HCT116 (cell line): Measurements from ENCODE around the gene SCNN1B. TPM values are rescaled to one million over a fixed set of nuclear protein-coding genes. Genes with fewer than 3 reads are reported as not detected.

Experiments
- ATAC-seq: fragments of 200-7000 bp; cut with Tn5 transposase; 2 replicates; pipeline ENCODE4 v1.9.1; 2020; ENCODE audit warnings: mild to moderate bottlenecking, moderate library complexity
- BruUV-seq: library from RNA; stranded (reverse); fragments of 400-500 nt; replicated peaks from 2 replicates; lab custom pipeline; 2021; lab: Mats Ljungman, UMichigan
- CTCF ChIA-PET: fragments of 300-600 bp; sonication (Branson Sonifier 250); formaldehyde crosslinking; loops from one replicate; lab custom pipeline; 2021; ENCODE audit warnings: antibody characterized with exemption; lab: Charles Lee
- POLR2A ChIA-PET: fragments of 300-600, 350-600 bp; sonication (Branson Sonifier 250); formaldehyde crosslinking; loops from one replicate; lab custom pipeline; 2021; ENCODE audit warnings: antibody characterized with exemption; lab: Charles Lee
- RAD21 ChIA-PET, 2 experiments: fragments of 300-600 bp; sonication (Branson Sonifier 250); formaldehyde crosslinking; loops; one replicate each; lab custom pipeline; 2023; ENCODE audit warnings: low total read pairs in 2 of 2; ENCODE audit not compliant: uncharacterized antibody in 2 of 2, unreplicated experiment in 2 of 2, low non-redundant PET in 1 of 2; lab: Charles Lee
- DNase-seq: peaks from one replicate; pipeline ENCODE4 v3.0.0-alpha.2; 2010; ENCODE audit warnings: low read depth, low spot score
- H2AFZ ChIP-seq: fragments of 200-600 bp; shearing (Covaris generic), sonication (generic); 2 replicates; pipeline ENCODE4 v1.6.1; 2017; ENCODE audit warnings: low read depth, mixed run types, mixed read lengths, antibody characterized with exemption, low read length; ENCODE audit not compliant: poor library complexity, severe bottlenecking
- H3K27ac ChIP-seq: 2 replicates; pipeline ENCODE4 v1.5.1; 2012; ENCODE audit warnings: low read depth, low read length
- H3K27me3 ChIP-seq: fragments of 200-600 bp; sonication (generic); 2 replicates; pipeline ENCODE4 v1.6.1; 2016; ENCODE audit warnings: mixed run types, low read length, mixed read lengths; ENCODE audit not compliant: insufficient read depth
- H3K36me3 ChIP-seq, 2 experiments: fragments of 200-500 bp in 1 of 2; fragments of 200-600 bp in 1 of 2; sonication (Bioruptor generic) in 1 of 2; sonication (generic) in 1 of 2; 2 replicates each; pipeline versions ENCODE4 v1.5.1 to v1.6.1; 2014 to 2016; ENCODE audit warnings: low read length in 2 of 2, inconsistent platforms in 1 of 2, mixed read lengths in 1 of 2, mixed run types in 1 of 2; ENCODE audit not compliant: insufficient read depth in 2 of 2, control insufficient read depth in 1 of 2
- H3K4me1 ChIP-seq, 2 experiments: fragments of 200-600 bp in 1 of 2; sonication (generic) in 1 of 2; 2 replicates each; pipeline versions ENCODE4 v1.5.1 to v1.6.1; 2012 to 2017; ENCODE audit warnings: low read length in 2 of 2, inconsistent platforms in 1 of 2, mild to moderate bottlenecking in 1 of 2, mixed read lengths in 1 of 2, mixed run types in 1 of 2, moderate library complexity in 1 of 2; ENCODE audit not compliant: insufficient read depth in 2 of 2, control insufficient read depth in 1 of 2
- H3K4me2 ChIP-seq: fragments of 200-600 bp; sonication (generic); 2 replicates; pipeline ENCODE4 v1.6.1; 2017; ENCODE audit warnings: mixed run types, low read length, mixed read lengths
- H3K4me3 ChIP-seq, 2 experiments: fragments of 200-600 bp in 1 of 2; sonication (generic) in 1 of 2; replicated peaks in 1 of 2; 2 replicates each; pipeline ENCODE4 v1.5.1; 2011 to 2016; ENCODE audit warnings: low read length in 2 of 2, control low read depth in 1 of 2, low read depth in 1 of 2, mild to moderate bottlenecking in 1 of 2, mixed read lengths in 1 of 2, mixed run types in 1 of 2
- H3K79me2 ChIP-seq: fragments of 200-600 bp; sonication (generic); 2 replicates; pipeline ENCODE4 v1.6.1; 2017; ENCODE audit warnings: mild to moderate bottlenecking, mixed run types, low read length, moderate library complexity, mixed read lengths; ENCODE audit not compliant: insufficient read depth
- H3K9ac ChIP-seq: fragments of 200-600 bp; sonication (generic); 2 replicates; pipeline ENCODE4 v1.6.1; 2016; ENCODE audit warnings: low read length, mixed read lengths
- H3K9me2 ChIP-seq: fragments of 200-600 bp; sonication (generic), shearing (Covaris generic); 2 replicates; pipeline ENCODE4 v1.6.1; 2017; ENCODE audit warnings: mixed run types, mild to moderate bottlenecking, moderate library complexity; ENCODE audit not compliant: insufficient read depth
- H3K9me3 ChIP-seq, 2 experiments: fragments of 200-500 bp in 1 of 2; fragments of 200-600 bp in 1 of 2; sonication (Bioruptor generic) in 1 of 2; sonication (generic) in 1 of 2; 2 replicates each; pipeline ENCODE4 v1.6.1; 2014 to 2017; ENCODE audit warnings: low read length in 2 of 2, mixed read lengths in 2 of 2, inconsistent platforms in 1 of 2, low read depth in 1 of 2, mild to moderate bottlenecking in 1 of 2, mixed run types in 1 of 2, moderate library complexity in 1 of 2; ENCODE audit not compliant: control insufficient read depth in 1 of 2, insufficient read depth in 1 of 2
- H4K20me1 ChIP-seq: fragments of 200-600 bp; sonication (generic), shearing (Covaris generic); 2 replicates; pipeline ENCODE4 v1.6.1; 2017; ENCODE audit warnings: mixed run types, mild to moderate bottlenecking, moderate library complexity; ENCODE audit not compliant: insufficient read depth
- CBX3 ChIP-seq: IDR thresholded peaks from 2 replicates; pipeline ENCODE4 v1.6.1; 2012; ENCODE audit warnings: low read depth
- EGR1 ChIP-seq: IDR thresholded peaks from 2 replicates; pipeline ENCODE4 v1.6.1; 2012; ENCODE audit warnings: low read depth
- ELF1 ChIP-seq: IDR thresholded peaks from 2 replicates; pipeline ENCODE4 v1.6.1; 2012; ENCODE audit warnings: low read depth, borderline replicate concordance
- EZH2 ChIP-seq: fragments of 200-600 bp; sonication (generic); IDR thresholded peaks from 2 replicates; pipeline ENCODE4 v1.6.1; 2017; ENCODE audit warnings: antibody characterized with exemption, mixed run types
- EZH2phosphoT487 ChIP-seq: fragments of 200-600 bp; IDR thresholded peaks from 2 replicates; pipeline ENCODE4 v1.6.1; 2018; ENCODE audit warnings: antibody characterized with exemption, borderline replicate concordance
- FOSL1 ChIP-seq: IDR thresholded peaks from 2 replicates; pipeline ENCODE4 v1.6.1; 2012; ENCODE audit warnings: low read depth
- JUND ChIP-seq: IDR thresholded peaks from 2 replicates; pipeline ENCODE4 v1.6.1; 2012
- POLR2A ChIP-seq: IDR thresholded peaks from 2 replicates; pipeline ENCODE4 v1.7.0; 2011; ENCODE audit warnings: borderline replicate concordance; ENCODE audit not compliant: insufficient read depth, insufficient read length; ENCODE audit errors: extremely low read depth
- POLR2AphosphoS5 ChIP-seq: IDR thresholded peaks from 2 replicates; pipeline ENCODE4 v1.6.1; 2011; ENCODE audit warnings: mild to moderate bottlenecking, low read depth, low read length, moderate library complexity
- SP1 ChIP-seq: IDR thresholded peaks from 2 replicates; pipeline ENCODE4 v1.6.1; 2012; ENCODE audit warnings: low read depth
- SRF ChIP-seq: IDR thresholded peaks from 2 replicates; pipeline ENCODE4 v1.6.1; 2012; ENCODE audit warnings: low read depth
- YY1 ChIP-seq: IDR thresholded peaks from 2 replicates; pipeline ENCODE4 v1.6.1; 2011; ENCODE audit warnings: low read length, low read depth, moderate library complexity, mild to moderate bottlenecking; ENCODE audit not compliant: insufficient replicate concordance; ENCODE audit errors: extremely low read depth
- intact Hi-C: fragments of 100-400 bp; cut with micrococcal nuclease; formaldehyde crosslinking; loops from 2 replicates; pipeline ENCODE4 v1.10.0; 2022
- total RNA-seq: library from RNA; stranded (reverse); gene quantifications from one replicate; pipeline ENCODE4 v1.2.1, GENCODE V29; 2021; ENCODE audit not compliant: unreplicated experiment
- TF ChIP-seq, protein P1 (sequence below): IDR thresholded peaks from 2 replicates; pipeline ENCODE4 v1.6.1; 2012; ENCODE audit warnings: low read depth

SCNN1B gene
- total RNA-seq, 1 experiment from 2014 or later: 0.37 TPM

DNA sequence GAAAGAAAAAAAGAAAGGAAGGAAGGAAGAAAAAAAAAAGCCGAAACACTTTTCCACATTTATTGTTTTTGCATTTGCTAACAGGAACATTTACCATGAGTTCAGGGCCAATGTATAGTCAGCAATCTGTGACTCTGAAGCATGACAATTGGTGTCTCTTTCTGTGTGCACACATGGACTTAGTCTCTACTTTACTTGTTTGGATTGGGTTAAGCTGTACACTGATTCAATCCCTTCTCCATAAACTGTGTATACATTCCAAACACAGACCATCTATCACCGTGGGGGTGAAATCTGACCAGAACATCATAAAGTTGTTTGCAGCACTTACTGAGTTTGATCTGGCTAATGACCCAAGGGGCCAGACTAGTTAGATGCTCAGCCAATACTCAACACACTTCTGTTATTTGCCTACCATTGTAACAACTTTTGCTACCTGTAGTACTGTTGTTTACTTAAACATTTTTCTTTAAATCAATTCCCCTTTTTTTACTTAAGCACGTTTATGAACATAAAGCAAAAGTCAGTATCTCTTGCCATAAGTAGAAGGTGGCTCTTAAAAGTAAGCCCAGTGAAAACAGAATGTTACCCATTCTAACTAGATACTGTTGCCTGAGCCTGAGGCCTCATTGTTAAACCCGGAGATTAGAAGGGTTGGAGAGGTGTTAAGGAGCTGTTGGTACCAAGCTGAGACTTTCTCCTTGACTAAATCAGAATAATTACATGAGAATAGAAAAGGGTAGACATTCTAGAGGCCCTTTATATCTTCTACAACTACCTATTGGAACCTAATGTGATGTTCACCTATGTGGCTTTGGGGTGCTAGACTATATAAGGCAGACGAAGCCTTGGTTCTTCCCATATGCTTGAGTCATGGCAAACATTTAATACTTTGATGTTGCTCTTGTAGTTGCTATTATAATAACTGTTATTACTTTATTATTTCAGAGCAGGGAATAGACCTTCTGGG lies 41.8 kb downstream of the SCNN1B start:
- BruUV-seq: no TSS peak
- no peak overlapping the region for H3K27ac ChIP-seq
- DNase-seq (no peak), ATAC-seq (no peak)
- H3K36me3 ChIP-seq: no peaks in the 10 kb centered on the region
- no peak overlapping the region for H3K4me3 ChIP-seq
- H3K9me2 ChIP-seq: no peaks in the 10 kb centered on the region
- no peaks in the 10 kb centered on the region for H3K9me3 ChIP-seq
- TF ChIP-seq ELF1 (no peak), SRF (no peak), EZH2phosphoT487 (no peak), YY1 (no peak), EZH2 (no peak), CBX3 (no peak), POLR2AphosphoS5 (no peak), JUND (no peak), EGR1 (no peak), SP1 (no peak), FOSL1 (no peak), POLR2A (no peak)
- TF ChIP-seq, protein P1, sequence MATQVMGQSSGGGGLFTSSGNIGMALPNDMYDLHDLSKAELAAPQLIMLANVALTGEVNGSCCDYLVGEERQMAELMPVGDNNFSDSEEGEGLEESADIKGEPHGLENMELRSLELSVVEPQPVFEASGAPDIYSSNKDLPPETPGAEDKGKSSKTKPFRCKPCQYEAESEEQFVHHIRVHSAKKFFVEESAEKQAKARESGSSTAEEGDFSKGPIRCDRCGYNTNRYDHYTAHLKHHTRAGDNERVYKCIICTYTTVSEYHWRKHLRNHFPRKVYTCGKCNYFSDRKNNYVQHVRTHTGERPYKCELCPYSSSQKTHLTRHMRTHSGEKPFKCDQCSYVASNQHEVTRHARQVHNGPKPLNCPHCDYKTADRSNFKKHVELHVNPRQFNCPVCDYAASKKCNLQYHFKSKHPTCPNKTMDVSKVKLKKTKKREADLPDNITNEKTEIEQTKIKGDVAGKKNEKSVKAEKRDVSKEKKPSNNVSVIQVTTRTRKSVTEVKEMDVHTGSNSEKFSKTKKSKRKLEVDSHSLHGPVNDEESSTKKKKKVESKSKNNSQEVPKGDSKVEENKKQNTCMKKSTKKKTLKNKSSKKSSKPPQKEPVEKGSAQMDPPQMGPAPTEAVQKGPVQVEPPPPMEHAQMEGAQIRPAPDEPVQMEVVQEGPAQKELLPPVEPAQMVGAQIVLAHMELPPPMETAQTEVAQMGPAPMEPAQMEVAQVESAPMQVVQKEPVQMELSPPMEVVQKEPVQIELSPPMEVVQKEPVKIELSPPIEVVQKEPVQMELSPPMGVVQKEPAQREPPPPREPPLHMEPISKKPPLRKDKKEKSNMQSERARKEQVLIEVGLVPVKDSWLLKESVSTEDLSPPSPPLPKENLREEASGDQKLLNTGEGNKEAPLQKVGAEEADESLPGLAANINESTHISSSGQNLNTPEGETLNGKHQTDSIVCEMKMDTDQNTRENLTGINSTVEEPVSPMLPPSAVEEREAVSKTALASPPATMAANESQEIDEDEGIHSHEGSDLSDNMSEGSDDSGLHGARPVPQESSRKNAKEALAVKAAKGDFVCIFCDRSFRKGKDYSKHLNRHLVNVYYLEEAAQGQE: no peak
- H3K79me2 ChIP-seq: no peaks in the 10 kb centered on the region
- ChIA-PET CTCF (no interaction called here), POLR2A (no interaction called here), RAD21 (no interaction called here)
- no peaks in the 10 kb centered on the region for H3K27me3 ChIP-seq
- no peaks in the 10 kb centered on the region for H3K4me1 ChIP-seq
- intact Hi-C loops: no loop called here
- H2AFZ ChIP-seq: no peak overlapping the region
- H4K20me1 ChIP-seq: no peaks in the 10 kb centered on the region
- no peak overlapping the region for H3K4me2 ChIP-seq
- H3K9ac ChIP-seq: no peak overlapping the region
